Activated CD4-positive, alpha-beta T cell treated with anti-CD3 and anti-CD28 coated beads for 36 hours (primary cell): ENCODE results near the gene ADARB2. TPM values are rescaled to one million over a fixed set of nuclear protein-coding genes. Genes with fewer than 3 reads are reported as not detected.

Experiments
- ATAC-seq: fragments of 200-7000 bp; cut with Tn5 transposase; one replicate; pipeline ENCODE4 v1.10.0; 2021; ENCODE audit warnings: mild to moderate bottlenecking, moderate library complexity
- CTCF ChIA-PET: fragments of 350-600 bp; sonication (Branson Sonifier 250); formaldehyde crosslinking; loops from one replicate; lab custom pipeline; 2021; ENCODE audit warnings: antibody characterized with exemption; lab: Charles Lee
- POLR2A ChIA-PET: fragments of 350-600 bp; sonication (Branson Sonifier 250); formaldehyde crosslinking; loops from one replicate; lab custom pipeline; 2021; ENCODE audit warnings: antibody characterized with exemption, inconsistent platforms; lab: Charles Lee
- DNase-seq: peaks from one replicate; pipeline ENCODE4 v3.0.0-alpha.2; 2020
- H3K27ac Mint-ChIP-seq: one replicate; pipeline ENCODE4 v1.8.0; 2021; ENCODE audit warnings: mixed read lengths
- H3K27me3 Mint-ChIP-seq: one replicate; pipeline ENCODE4 v1.8.0; 2021; ENCODE audit warnings: mixed read lengths
- H3K36me3 Mint-ChIP-seq: one replicate; pipeline ENCODE4 v1.8.0; 2021; ENCODE audit warnings: low read depth, mixed read lengths
- H3K4me1 Mint-ChIP-seq: one replicate; pipeline ENCODE4 v1.8.0; 2021; ENCODE audit warnings: mixed read lengths
- H3K4me3 Mint-ChIP-seq: one replicate; pipeline ENCODE4 v1.8.0; 2021; ENCODE audit warnings: mild to moderate bottlenecking, moderate library complexity, mixed read lengths
- H3K9me3 Mint-ChIP-seq: one replicate; pipeline ENCODE4 v1.8.0; 2021; ENCODE audit warnings: low read depth, mixed read lengths
- intact Hi-C, 2 experiments: fragments of 100-400 bp; cut with DNase I in 1 of 2; cut with micrococcal nuclease in 1 of 2; formaldehyde crosslinking; loops; one replicate each; pipeline versions ENCODE4 v1.14.2 to v1.15.1; 2022 to 2024; cut with DNase I, micrococcal nuclease
- total RNA-seq, 2 experiments: library from RNA; stranded (reverse); gene quantifications; one replicate each; pipeline ENCODE4 v1.2.3, GENCODE V29; 2021

ADARB2 gene
- total RNA-seq, 2 experiments from 2014 or later: not detected

GRCh38 chr10:1569208-1569607 is 168.1 kb downstream of the ADARB2 start:
- peaks cover 16% of the 10 kb centered on the region for H3K27me3 Mint-ChIP-seq
- H3K4me1 Mint-ChIP-seq: no peaks in the 10 kb centered on the region
- H3K4me3 Mint-ChIP-seq: no peak overlapping the region
- no peak overlapping the region for H3K27ac Mint-ChIP-seq
- ATAC-seq (no peak), DNase-seq (no peak)
- no peaks in the 10 kb centered on the region for H3K36me3 Mint-ChIP-seq
- intact Hi-C loops: no loop called here
- ChIA-PET CTCF (interaction anchor here (0.6 kb wide), 1 partner anchor 166 kb away, joined by 3 read pairs; no protein-coding TSS in a partner anchor), POLR2A (no interaction called here)
- H3K9me3 Mint-ChIP-seq: no peaks in the 10 kb centered on the region

DNA sequence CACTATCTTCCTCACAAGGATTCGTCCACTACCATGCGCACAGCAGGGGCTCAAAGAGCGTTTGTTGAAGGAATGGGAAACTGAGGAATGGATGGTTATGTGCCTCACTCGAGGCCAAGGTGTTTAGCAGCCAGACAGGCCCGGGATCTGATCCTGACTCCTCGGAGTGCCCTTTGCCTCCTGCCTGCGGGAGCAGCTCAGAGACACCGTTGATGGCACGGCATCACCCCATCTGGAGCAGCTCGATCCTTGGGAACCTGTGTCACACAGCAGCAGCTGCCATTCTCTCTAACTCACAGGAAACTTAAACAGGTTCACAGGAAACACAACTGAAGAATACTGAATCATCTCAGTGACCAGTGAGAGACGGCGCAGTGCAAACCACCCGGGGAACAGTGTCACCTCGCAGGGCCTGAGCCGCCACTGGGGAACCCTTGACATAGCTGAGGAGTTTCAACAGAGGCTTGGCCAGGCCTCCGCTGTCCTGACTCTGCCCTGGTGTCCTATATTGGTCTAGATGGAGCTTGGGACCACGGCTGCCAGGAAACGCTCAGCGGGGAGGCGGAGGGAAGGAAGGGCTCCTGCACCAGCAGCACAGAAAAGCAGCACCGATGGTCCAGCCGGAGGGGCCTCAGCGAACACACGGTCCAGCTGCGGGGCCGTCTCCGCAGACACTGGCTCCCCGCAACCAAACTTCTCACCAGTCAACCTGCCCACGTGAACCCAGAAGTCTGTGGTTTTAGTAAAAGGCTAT is 169.4 kb downstream of the ADARB2 start:
- H3K4me1 Mint-ChIP-seq: no peaks in the 10 kb centered on the region
- ChIA-PET CTCF (interaction anchor here (0.5 kb wide), 1 partner anchor 205 kb away, joined by 4 read pairs; no protein-coding TSS in a partner anchor), POLR2A (no interaction called here)
- intact Hi-C loops: no loop called here
- H3K27ac Mint-ChIP-seq: no peak overlapping the region
- no peaks in the 10 kb centered on the region for H3K9me3 Mint-ChIP-seq
- no peaks in the 10 kb centered on the region for H3K36me3 Mint-ChIP-seq
- H3K4me3 Mint-ChIP-seq: no peak overlapping the region
- ATAC-seq (no peak), DNase-seq (no peak)
- peaks cover 16% of the 10 kb centered on the region for H3K27me3 Mint-ChIP-seq

- POLR2A ChIA-PET: no interaction called here
- intact Hi-C loops: no loop called here
- CTCF ChIA-PET: no interaction called here
- H3K4me1 Mint-ChIP-seq: no peaks in the 10 kb centered on the region
- DNase-seq (no peak), ATAC-seq (no peak)
- no peaks in the 10 kb centered on the region for H3K36me3 Mint-ChIP-seq
- no peak overlapping the region for H3K4me3 Mint-ChIP-seq
- peaks cover 14% of the 10 kb centered on the region for H3K27me3 Mint-ChIP-seq
- H3K27ac Mint-ChIP-seq: no peak overlapping the region
- H3K9me3 Mint-ChIP-seq: no peaks in the 10 kb centered on the region
Measured at GRCh38 chr10:1567152-1567551, 170.2 kb downstream of the ADARB2 start.

- H3K27me3 Mint-ChIP-seq: peaks cover 5% of the 10 kb centered on the region
- no peak overlapping the region for H3K27ac Mint-ChIP-seq
- no peaks in the 10 kb centered on the region for H3K36me3 Mint-ChIP-seq
- H3K9me3 Mint-ChIP-seq: no peaks in the 10 kb centered on the region
- no peaks in the 10 kb centered on the region for H3K4me1 Mint-ChIP-seq
- CTCF ChIA-PET: no interaction called here
- POLR2A ChIA-PET: no interaction called here
- no peak for DNase-seq
- ATAC-seq: no peak
- no peak overlapping the region for H3K4me3 Mint-ChIP-seq
- intact Hi-C loops: no loop called here
Measured at GRCh38 chr10:1564791-1565190, 172.5 kb downstream of the ADARB2 start.

GRCh38 chr10:1563028-1563427 is 174.3 kb downstream of the ADARB2 start:
- POLR2A ChIA-PET: interaction anchor here (0.7 kb wide), 1 partner anchor 31 kb away, joined by 12 read pairs; no protein-coding TSS in a partner anchor
- H3K27me3 Mint-ChIP-seq: peaks cover 12% of the 10 kb centered on the region
- intact Hi-C loops: no loop called here

GRCh38 chr10:1561731-1562337 is 175.5 kb downstream of the ADARB2 start:
- intact Hi-C loops: no loop called here
- ATAC-seq: no peak
- no peaks in the 10 kb centered on the region for H3K36me3 Mint-ChIP-seq
- POLR2A ChIA-PET: no interaction called here
- no peaks in the 10 kb centered on the region for H3K9me3 Mint-ChIP-seq
- no peak overlapping the region for H3K4me3 Mint-ChIP-seq
- H3K27me3 Mint-ChIP-seq: peaks cover 12% of the 10 kb centered on the region
- H3K4me1 Mint-ChIP-seq: no peaks in the 10 kb centered on the region
- no peak overlapping the region for H3K27ac Mint-ChIP-seq
- no peak for DNase-seq
- CTCF ChIA-PET: no interaction called here

More at GRCh38 chr10:1563028-1563427, 174.3 kb downstream of the ADARB2 start:
- DNase-seq (no peak), ATAC-seq (no peak)
- Mint-ChIP-seq H3K9me3 (no peaks in the 10 kb centered on the region), H3K27ac (no peak overlapping the region), H3K4me3 (no peak overlapping the region), H3K4me1 (no peaks in the 10 kb centered on the region), H3K36me3 (no peaks in the 10 kb centered on the region)
- CTCF ChIA-PET: no interaction called here

- intact Hi-C loops: no loop called here
- Mint-ChIP-seq H3K4me1 (no peaks in the 10 kb centered on the region), H3K27me3 (peaks cover 10% of the 10 kb centered on the region), H3K4me3 (no peak overlapping the region), H3K9me3 (no peaks in the 10 kb centered on the region), H3K27ac (no peak overlapping the region), H3K36me3 (no peaks in the 10 kb centered on the region)
- DNase-seq (no peak), ATAC-seq (no peak)
- POLR2A ChIA-PET: no interaction called here
- CTCF ChIA-PET: no interaction called here
Measured at GRCh38 chr10:1560535-1561192, 176.7 kb downstream of the ADARB2 start.

- H3K9me3 Mint-ChIP-seq: no peaks in the 10 kb centered on the region
- POLR2A ChIA-PET: no interaction called here
- no peaks in the 10 kb centered on the region for H3K4me1 Mint-ChIP-seq
- CTCF ChIA-PET: no interaction called here
- intact Hi-C loops: no loop called here
- ATAC-seq: no peak
- H3K36me3 Mint-ChIP-seq: no peaks in the 10 kb centered on the region
- DNase-seq: no peak
- H3K27ac Mint-ChIP-seq: no peak overlapping the region
- H3K4me3 Mint-ChIP-seq: no peak overlapping the region
- H3K27me3 Mint-ChIP-seq: peaks cover 7% of the 10 kb centered on the region
Measured at GRCh38 chr10:1559761-1560160, 177.6 kb downstream of the ADARB2 start.

- no peak overlapping the region for H3K27ac Mint-ChIP-seq
- H3K9me3 Mint-ChIP-seq: no peaks in the 10 kb centered on the region
- POLR2A ChIA-PET: no interaction called here
Measured at GRCh38 chr10:1559311-1559710, 178.0 kb downstream of the ADARB2 start.

GRCh38 chr10:1558906-1559305 is 178.4 kb downstream of the ADARB2 start:
- no peak overlapping the region for H3K4me3 Mint-ChIP-seq
- H3K27me3 Mint-ChIP-seq: peaks cover 7% of the 10 kb centered on the region
- no peaks in the 10 kb centered on the region for H3K9me3 Mint-ChIP-seq
- intact Hi-C loops: no loop called here
- H3K27ac Mint-ChIP-seq: no peak overlapping the region
- H3K4me1 Mint-ChIP-seq: no peaks in the 10 kb centered on the region
- H3K36me3 Mint-ChIP-seq: no peaks in the 10 kb centered on the region
- ChIA-PET CTCF (no interaction called here), POLR2A (no interaction called here)
- DNase-seq (no peak), ATAC-seq (no peak)

More at GRCh38 chr10:1559311-1559710, 178.0 kb downstream of the ADARB2 start:
- no peaks in the 10 kb centered on the region for H3K36me3 Mint-ChIP-seq
- ATAC-seq (no peak), DNase-seq (no peak)
- no peak overlapping the region for H3K4me3 Mint-ChIP-seq
- peaks cover 7% of the 10 kb centered on the region for H3K27me3 Mint-ChIP-seq
- CTCF ChIA-PET: no interaction called here
- no peaks in the 10 kb centered on the region for H3K4me1 Mint-ChIP-seq
- intact Hi-C loops: no loop called here

- no peak overlapping the region for H3K27ac Mint-ChIP-seq
- no peak overlapping the region for H3K4me3 Mint-ChIP-seq
- intact Hi-C loops: no loop called here
- DNase-seq: no peak
- no peaks in the 10 kb centered on the region for H3K36me3 Mint-ChIP-seq
- H3K9me3 Mint-ChIP-seq: no peaks in the 10 kb centered on the region
- H3K27me3 Mint-ChIP-seq: peaks cover 7% of the 10 kb centered on the region
- POLR2A ChIA-PET: no interaction called here
- CTCF ChIA-PET: no interaction called here
- no peaks in the 10 kb centered on the region for H3K4me1 Mint-ChIP-seq
- no peak for ATAC-seq
Measured at GRCh38 chr10:1557081-1557480, 180.2 kb downstream of the ADARB2 start.
